Amniotic epithelial cell (primary cell): ENCODE measurements around the gene EHMT1.
A peak's percentile ranks its signal among the peaks of the same experiment; 100 is the strongest.

Source experiments
- DNase-seq: peaks from one replicate; pipeline ENCODE4 v3.0.0-alpha.2; 2010; ENCODE audit warnings: low read depth

Gene EHMT1

DNA sequence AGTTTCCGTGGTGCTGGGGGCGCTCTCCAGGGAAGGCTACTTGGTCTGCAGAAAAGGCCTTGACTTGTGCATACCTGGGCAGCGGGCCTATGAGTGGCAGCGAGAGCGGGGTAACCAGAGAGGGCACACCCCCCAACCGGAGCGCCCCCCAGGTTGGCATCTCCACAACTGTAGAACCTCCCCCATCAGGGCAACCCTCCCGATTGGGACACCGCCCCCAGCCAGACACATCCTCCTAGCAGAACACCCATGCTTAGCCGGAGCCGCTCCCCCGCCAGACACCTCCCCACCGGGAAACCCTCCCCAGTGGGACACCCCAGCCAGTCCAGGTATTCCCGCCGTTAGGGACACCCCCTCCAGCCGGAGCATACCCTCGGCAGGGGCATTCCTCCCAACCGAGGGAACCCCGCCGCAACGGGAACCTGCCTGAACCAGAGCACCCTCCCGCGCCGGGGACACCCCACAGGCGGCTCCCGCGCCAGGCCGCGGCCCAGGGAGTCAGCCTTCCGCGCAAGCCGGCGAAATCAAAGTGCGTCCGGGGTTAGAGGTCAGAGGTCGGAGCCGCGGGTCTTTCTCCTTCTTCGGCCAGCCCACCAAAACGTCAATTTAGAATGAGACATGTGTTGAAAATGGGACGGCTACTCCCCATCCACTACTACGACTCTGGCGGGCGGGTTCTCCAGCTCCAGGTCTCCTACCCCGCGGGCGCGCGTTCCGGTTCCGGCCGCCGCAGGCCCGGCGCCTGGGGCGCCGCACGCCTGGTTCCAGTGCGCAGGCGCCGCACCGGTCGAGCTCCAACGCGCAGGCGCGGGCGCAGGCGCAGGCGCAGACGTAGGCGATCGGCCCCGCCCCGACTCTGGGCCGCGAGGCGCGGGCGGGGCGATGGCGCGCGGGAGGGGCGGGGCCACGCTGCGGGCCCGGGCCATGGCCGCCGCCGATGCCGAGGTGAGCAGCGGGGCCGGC is at the start of gene EHMT1:
EHMT1 (plus strand) TSS at position 901 of the 963 bp plus-strand sequence; CDS start at position 925, 24 bp downstream.
- DNase-seq: peak; percentile 60

- no peak for DNase-seq
Observed at GRCh38 chr9:137569609-137570203, 49.1 kb upstream of the EHMT1 start.

GRCh38 chr9:137570566-137570965 is 48.2 kb upstream of the EHMT1 start:
- DNase-seq: no peak

DNA sequence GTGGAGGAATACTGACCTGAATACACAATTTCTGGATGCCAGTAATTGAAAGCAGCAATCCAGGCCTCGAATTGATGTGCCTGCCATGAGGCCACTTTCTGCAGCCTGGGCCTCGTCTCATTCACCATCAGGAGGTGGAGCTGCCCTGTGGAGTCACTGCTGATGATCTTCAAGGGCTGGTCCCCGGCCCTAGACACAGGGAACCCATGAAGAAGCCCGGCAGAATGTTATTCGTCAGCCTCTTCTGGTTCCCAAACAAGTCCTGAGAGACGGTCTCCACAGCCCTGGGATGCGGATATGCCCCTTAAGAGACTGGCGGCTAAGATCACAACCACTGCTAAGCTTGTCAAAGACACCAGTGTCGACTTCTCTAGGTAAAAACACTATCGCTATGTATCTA is 44.6 kb upstream of the EHMT1 start:
- no peak for DNase-seq

DNA sequence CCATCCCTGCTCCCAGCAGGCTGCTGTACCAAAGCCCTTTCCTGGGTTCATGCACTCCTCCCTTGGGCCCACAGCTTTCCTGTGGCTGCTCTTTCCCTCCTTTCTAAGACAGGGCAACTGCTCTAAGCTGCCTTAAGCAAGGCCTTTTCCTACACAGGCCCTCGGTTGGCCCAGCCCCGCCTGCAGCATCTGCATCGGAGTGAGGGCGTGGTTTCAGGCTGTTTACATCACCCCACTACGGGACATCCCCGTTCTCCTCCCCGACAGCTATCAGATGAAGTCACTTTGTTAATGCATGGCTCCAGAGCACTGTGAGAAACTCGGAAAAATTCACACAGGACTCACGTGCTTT is 43.5 kb upstream of the EHMT1 start:
- peak; percentile 71 for DNase-seq

DNA sequence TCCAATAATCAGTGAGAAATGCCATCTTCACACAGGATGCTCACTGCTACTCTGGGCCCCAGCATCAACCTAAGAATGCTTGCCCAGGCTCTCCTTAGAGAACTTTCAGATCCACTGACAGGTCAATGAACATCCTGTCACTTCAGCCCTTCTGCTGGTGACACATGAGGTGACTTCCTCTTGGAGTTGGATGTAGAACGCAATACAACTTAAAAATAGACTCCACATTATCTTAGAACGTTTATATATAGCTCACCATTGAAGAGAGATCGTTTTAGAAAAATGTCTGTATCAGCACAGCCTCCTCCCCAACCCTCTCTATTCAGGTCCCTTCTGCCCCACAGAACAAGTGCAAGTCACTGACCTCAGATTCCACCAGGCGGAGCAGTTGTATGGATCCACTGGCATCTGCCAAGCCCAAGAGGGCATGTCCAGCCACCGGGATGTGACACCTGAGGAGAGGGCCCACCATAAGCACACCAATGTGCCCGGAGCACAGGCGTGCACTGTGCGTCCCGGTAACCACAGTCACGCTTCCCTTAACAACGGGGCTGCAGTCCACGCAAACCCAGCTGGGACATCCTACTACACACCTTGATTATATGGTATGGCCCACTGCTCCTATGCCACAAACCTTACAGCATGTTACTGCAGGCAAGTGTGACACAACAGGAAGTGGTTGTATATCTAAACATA is 42.9 kb upstream of the EHMT1 start:
- no peak for DNase-seq

- peak; percentile 83 for DNase-seq
Observed at GRCh38 chr9:137578518-137579258, 40.1 kb upstream of the EHMT1 start, which contains the start of gene DPH7. DPH7 (minus strand) TSS chr9:137578925; CDS start chr9:137578777, 148 bp downstream.

- no peak for DNase-seq
Observed at GRCh38 chr9:137579259-137579604, 39.6 kb upstream of the EHMT1 start.

GRCh38 chr9:137580209-137580953 is 38.4 kb upstream of the EHMT1 start:
- no peak for DNase-seq

DNA sequence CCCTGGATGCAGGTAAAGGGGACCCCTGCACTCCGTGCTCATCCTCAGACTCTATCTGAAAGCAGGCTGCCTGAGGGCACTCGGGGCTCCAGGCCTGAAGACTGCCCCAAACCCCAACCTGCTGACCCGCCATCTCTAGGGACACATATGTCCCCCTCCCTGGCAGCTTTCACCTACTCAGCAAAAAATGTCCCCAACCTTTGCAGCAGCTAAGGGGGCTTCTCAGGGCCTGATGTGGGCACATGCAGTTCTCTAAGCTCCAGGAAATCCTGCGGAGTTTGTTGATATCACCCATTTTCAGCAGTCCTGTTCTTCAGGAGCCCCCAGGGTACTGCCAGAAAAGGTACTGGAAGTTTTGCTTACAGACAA is 37.9 kb upstream of the EHMT1 start:
- DNase-seq: no peak

DNA sequence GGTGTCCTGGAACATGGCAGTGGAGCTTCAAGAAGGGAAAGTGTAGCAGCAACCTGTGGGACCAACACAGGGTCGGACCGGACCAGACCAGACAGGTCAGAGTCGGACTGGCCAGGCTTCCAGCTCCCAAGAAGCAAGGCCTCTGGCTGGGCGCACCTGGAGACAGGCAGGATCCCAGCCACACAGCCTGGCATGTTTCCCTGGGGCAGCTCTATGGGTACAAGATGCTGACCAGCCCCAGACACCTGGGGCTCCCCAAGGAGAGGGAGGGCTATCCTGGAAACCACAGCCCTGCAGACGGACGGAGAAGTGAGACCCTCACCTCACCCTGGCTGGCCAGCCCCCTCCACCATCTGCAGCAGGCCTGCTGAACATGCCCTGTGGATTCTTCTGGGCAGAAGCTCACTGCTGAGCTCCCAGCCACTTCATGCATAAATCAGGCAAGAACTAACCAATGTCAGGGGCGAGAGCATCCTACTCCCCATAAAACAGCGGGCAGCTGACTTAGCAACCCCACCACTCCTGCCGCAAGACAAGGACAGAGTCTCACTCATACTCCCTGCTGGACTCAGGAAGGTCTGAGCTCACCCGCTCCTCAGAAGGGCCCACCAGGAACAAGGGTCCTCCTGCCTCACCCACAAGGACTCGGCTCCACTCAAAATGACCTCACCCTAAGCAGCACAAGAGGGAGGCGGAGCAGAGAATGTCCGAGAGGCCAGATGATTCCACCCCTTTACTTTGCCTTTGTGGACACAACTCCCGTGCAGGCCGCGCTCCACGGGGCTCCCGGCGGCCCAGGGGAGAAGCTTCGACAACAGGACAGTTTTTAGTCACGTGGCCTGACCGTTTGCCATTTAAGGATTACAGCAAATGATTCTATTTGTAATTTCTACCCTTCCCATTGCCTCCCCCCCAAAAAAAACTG is 37.2 kb upstream of the EHMT1 start:
- DNase-seq: no peak

GRCh38 chr9:137582286-137582860 is 36.4 kb upstream of the EHMT1 start:
- DNase-seq: peak; percentile 13

- DNase-seq: no peak
Observed at GRCh38 chr9:137583347-137583746, 35.5 kb upstream of the EHMT1 start.

DNA sequence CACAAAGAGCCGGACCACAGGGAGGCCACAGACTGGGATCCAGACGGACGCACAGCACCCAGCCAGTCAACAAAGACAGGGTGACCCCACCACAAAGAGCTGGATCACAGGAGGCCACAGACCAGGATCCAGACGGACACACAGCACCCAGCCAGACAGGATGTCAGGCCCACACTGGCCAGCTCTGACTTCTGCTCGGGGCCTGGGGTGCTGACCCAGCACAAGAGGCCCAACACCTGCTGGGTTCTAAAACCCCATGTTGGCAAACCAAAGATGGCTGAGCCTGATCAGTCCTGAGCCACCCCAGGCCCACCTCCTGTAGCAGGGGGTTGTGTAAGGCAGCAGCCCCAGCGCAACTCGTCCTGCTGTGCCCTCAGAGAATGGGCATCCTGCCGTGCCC is 34.8 kb upstream of the EHMT1 start:
- DNase-seq: no peak

DNA sequence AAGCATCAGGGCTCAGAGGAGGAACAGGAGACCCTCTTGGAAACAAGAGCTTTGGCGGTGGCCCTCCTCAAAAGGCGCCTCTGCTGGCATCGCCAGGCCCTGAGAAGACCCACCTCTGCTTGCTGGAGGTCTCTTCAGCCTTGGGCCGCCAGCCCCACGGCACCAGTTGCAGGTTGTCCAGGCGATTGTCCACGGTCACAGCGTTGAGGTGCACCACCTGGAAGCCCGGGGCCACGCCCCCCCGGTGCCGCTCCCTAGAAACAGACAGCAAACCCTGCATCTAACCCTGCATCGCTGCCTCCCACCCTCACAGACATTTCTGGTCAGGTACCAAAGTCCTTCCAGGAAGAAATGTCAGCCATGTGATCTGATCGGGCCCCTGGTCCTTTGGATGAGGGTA is 32.0 kb upstream of the EHMT1 start:
- DNase-seq: no peak

DNA sequence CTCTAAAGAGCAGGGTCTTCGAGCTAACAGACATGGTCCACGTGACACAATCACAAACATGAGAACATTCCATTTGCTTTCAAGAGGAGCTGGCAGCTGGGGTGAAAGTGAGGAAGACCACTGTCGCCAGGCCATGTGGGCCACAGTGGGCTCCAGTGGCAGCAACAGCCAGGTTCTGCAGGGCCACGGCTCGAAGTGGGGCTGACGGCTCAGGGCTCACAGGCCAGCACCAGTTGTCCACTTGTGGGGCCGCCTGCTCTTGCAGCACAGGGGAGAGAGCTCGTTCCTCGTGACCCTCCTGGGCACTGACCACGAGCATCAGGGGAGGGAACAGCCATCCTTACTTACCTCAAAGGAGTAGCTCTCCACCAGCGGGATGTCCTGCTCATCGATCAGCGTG is 30.5 kb upstream of the EHMT1 start:
- no peak for DNase-seq

- no peak for DNase-seq
Observed at GRCh38 chr9:137588891-137589290, 29.9 kb upstream of the EHMT1 start.

- no peak for DNase-seq
Observed at GRCh38 chr9:137589441-137590122, 29.2 kb upstream of the EHMT1 start.

DNA sequence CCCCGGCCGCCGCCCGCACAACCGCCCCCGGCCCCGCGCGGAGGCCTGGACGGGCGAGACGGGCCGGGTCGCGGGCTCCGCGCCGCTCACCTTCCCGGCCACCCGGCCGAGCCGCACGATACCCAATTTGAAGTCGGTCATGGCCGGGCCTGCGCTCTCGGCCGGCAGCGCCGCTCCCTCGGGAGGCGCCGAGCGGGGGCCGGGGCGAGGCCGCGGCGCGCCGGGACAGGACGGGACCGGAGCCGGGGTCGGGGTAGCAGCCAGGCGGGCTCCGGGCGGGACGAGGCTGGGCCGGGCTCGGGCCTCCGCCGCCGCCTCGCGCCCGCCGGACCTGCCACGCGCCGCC is 28.7 kb upstream of the EHMT1 start:
- DNase-seq: no peak
